ENCODE measurements around the gene DROSHA.
A peak's percentile ranks its signal among the peaks of the same experiment; 100 is the strongest.

The DROSHA gene

GRCh38 chr5:31530541-31531265 is 1.2 kb downstream of the DROSHA start:
- no peak for DNase-seq (ENCODE audit: low read depth)

GRCh38 chr5:31523041-31523440 is 8.9 kb downstream of the DROSHA start:
- DNase-seq (ENCODE audit: low read depth), result no peak

DNA sequence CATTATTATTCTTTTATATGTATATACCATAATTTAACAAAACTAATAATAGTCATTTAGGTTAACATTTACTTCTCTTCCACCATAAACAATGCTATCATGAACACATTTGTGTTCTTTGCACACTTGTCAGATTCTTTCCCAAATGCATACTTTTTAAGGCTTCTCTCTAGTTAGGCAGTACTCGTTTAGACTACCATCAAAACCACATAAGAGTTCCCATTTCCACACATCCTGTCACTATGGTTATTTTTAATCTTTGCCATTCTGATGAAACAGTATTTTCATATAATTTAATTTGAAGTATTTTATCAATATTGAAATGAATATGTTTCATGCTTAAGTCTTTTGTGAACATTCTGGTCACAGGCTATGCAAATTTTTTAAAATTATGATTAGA is 15.1 kb downstream of the DROSHA start:
- DNase-seq (ENCODE audit: low read depth), result no peak

GRCh38 chr5:31511305-31511704 is 20.6 kb downstream of the DROSHA start:
- DNase-seq (ENCODE audit: low read depth), result no peak

DNA sequence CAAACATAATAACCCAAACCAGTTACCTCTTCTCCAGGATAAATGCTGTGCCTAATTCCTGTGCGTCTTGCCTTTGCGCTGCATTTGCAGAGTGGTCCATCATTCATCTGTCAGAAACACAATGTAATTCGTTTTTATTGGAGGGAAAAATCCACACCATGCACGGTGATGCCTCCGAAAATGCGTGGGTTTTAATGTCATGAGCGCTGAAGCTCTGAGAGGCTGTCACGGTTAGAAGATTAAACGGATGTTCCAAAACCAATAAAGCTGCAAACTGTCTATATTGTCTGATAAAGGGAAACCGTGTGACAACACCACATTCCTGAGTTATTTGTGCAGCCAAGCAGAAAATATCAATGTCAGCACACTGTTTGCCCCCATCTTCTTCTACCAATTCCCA is 27.4 kb downstream of the DROSHA start:
- no peak for DNase-seq (ENCODE audit: low read depth)

- no peak for DNase-seq (ENCODE audit: low read depth)
Observed at GRCh38 chr5:31502506-31502905, 29.4 kb downstream of the DROSHA start.

DNA sequence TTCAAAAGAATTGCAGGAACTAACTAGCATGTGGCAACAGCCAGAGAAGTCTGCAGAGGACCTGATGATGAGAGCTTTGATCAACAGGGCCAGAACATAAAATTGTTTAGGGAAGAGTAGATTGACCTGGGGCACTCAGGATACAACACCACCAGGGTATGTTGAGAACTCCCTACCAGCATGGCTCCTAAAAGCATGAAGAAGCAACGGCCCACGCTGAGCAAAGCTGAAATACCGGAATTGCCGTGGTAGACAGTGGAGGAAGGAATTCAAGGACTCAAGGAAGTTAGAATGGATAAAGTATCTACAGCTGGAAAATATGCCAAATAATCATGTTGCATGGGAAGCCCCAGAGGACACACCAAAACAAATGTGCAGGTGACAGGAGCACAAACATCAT is 31.6 kb downstream of the DROSHA start:
- DNase-seq (ENCODE audit: low read depth), result no peak

DNA sequence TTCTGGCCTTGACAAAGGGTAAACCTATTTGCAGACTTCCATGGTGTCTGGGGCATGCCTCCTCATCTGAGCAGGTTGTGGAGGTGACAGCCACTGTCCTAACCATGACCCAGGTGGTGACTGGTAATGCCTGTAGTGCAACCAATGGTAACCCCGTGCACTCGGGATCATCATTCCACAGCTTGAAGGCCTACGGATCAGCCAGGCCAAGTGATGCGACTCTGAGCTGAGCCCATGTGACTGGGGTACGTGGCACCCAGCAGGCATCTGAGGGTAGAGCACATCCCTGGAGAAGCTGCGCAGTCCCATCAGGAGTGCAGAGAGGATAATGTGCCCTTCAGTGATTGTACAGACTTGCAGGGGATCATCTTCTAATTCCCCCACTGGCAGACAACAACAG is 35.0 kb downstream of the DROSHA start:
- DNase-seq (ENCODE audit: low read depth), result no peak

- DNase-seq (ENCODE audit: low read depth), result no peak
Observed at GRCh38 chr5:31496301-31496700, 35.6 kb downstream of the DROSHA start.

- no peak for DNase-seq (ENCODE audit: low read depth)
Observed at GRCh38 chr5:31495336-31495735, 36.6 kb downstream of the DROSHA start.

DNA sequence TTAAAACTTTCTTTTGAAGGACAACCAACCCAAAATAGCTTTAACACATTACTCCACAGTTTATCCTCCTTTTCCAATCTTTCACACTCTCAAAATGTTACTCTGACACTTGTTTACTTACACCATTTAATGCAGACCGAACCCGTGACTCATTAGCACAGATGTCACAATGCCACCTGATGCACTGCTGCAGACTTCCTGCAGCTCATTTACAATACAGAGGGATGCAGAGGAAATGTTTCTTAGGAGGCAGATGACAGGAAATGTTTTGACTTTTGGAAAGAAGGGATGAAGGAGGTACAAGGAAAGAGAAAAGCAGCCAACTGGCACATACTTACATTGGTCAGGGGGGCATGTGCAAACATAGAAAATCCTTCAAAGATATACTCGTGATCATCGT is 39.0 kb downstream of the DROSHA start:
- no peak for DNase-seq (ENCODE audit: low read depth)

GRCh38 chr5:31487506-31487905 is 44.4 kb downstream of the DROSHA start:
- no peak for DNase-seq (ENCODE audit: low read depth)

DNA sequence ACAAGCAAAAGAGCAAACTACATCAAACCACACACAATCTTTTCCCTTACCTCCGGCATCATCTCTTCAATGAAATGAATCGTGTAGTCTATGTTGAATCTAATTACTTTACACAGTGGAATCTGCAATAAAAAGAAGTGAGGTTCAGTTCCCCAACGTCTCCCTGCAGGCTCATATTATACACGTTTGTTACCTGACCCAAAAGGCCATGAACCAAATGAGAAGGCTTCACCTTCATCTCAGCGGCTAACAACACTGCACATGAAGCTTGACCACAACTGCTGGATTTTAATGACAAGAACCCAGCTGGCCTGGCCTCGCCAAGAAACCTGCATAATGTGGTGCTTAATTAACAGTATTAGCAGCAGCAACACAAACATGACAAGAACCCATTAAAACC is 45.5 kb downstream of the DROSHA start:
- DNase-seq (ENCODE audit: low read depth), result no peak

- DNase-seq (ENCODE audit: low read depth), result peak; percentile 26
Observed at GRCh38 chr5:31485376-31486207, 46.3 kb downstream of the DROSHA start.

GRCh38 chr5:31481531-31482165 is 50.2 kb downstream of the DROSHA start:
- DNase-seq (ENCODE audit: low read depth), result no peak

DNA sequence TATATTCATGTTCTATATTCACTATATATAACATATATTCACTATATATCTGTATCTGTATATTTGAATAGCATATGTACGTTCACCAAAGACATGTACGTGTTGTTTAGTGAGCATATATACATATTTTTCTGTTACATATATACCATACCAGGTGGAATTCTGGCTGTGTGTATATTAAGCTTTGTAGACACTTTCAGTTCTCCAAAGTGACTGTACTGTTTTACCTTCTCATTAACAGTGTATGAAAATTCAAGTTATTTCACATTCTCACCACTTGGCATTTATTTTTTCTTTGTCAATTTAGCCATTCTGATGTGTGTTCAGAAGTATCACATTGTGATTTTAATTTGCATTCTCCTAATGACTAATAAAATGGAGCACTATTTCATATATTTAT is 52.2 kb downstream of the DROSHA start:
- no peak for DNase-seq (ENCODE audit: low read depth)

DNA sequence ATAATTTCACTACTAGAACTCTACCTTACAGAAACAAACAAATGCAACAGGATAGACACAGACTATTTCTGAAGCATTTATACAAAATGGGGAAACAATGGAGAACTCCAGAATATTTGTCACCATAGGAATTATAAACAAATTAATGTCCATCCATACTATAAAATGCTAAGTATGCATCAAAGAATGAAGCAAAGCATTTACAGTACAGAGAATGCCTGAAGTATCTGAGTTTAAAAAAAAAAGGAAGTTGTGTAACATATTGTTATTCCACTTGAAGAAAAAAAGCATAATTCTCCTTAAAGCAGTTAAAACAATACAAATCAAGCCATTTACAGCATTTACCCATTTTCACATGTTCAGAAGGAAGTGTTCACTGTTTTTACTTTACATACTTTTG is 53.0 kb downstream of the DROSHA start:
- DNase-seq (ENCODE audit: low read depth), result no peak

GRCh38 chr5:31477971-31478370 is 53.9 kb downstream of the DROSHA start:
- DNase-seq (ENCODE audit: low read depth), result peak; percentile 38

GRCh38 chr5:31477516-31477915 is 54.4 kb downstream of the DROSHA start:
- DNase-seq (ENCODE audit: low read depth), result no peak

DNA sequence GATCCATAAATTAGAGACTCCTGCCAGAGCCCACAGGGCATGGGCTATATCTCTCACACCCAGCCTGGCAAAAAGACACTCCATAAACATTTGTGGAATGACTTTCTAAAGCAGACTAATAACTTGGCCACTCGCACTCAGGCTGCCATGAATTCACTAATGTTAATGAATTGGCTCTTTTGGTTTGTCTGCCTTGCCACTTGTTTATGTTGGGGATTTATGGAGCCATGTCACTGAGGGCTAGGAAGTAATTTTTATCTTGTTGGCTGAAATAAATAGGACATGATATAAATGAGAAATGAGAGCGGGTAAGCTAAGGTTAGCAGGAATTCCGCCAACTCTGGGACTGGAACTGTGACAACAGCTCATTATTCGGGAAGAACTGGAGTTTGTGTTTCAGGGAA is 55.2 kb downstream of the DROSHA start:
- DNase-seq (ENCODE audit: low read depth), result no peak

GRCh38 chr5:31471916-31472315 is 60.0 kb downstream of the DROSHA start:
- peak; percentile 52 for DNase-seq (ENCODE audit: low read depth)

- DNase-seq (ENCODE audit: low read depth), result no peak
Observed at GRCh38 chr5:31471040-31471439, 60.9 kb downstream of the DROSHA start.

- no peak for DNase-seq (ENCODE audit: low read depth)
Observed at GRCh38 chr5:31470608-31471007, 61.3 kb downstream of the DROSHA start.
